HG03520 (cell line): Measurements from ENCODE around the gene GRAMD2A.
A peak's percentile ranks its signal among the peaks of the same experiment; 100 is the strongest.

Experiments used
- ATAC-seq: cut with Tn5 transposase; IDR thresholded peaks from one replicate; pipeline ENCODE4 v1.9.1; 2021; ENCODE audit warnings: mild to moderate bottlenecking, moderate library complexity; ENCODE audit not compliant: unreplicated experiment

GRAMD2A gene

DNA sequence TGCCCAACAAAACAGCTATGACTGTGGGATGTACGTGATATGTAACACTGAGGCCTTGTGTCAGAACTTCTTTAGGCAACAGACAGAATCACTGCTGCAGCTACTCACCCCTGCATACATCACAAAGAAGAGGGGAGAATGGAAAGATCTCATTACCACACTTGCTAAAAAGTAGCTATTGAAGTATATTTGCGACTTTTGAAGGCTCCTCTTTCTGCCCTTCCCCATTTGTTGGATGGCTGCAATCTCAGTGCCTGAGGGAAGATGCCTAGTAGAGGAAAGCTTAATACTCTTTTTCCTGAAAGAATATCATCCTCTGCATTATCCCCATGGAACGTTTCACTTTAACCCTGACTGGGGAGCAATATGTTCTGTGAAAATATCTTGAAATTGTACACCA, 57.5 kb downstream of the GRAMD2A start:
- no peak for ATAC-seq

DNA sequence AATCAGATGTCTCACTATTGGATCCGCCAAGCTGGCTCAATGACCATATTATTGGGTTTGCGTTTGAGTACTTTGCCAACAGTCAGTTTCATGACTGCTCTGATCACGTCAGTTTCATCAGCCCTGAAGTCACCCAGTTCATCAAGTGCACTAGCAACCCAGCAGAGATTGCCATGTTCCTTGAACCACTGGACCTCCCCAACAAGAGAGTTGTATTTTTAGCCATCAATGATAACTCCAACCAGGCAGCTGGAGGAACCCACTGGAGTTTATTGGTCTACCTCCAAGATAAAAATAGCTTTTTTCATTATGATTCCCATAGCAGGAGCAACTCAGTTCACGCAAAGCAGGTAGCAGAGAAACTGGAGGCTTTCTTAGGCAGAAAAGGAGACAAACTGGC, 57.9 kb downstream of the GRAMD2A start:
- no peak for ATAC-seq

DNA sequence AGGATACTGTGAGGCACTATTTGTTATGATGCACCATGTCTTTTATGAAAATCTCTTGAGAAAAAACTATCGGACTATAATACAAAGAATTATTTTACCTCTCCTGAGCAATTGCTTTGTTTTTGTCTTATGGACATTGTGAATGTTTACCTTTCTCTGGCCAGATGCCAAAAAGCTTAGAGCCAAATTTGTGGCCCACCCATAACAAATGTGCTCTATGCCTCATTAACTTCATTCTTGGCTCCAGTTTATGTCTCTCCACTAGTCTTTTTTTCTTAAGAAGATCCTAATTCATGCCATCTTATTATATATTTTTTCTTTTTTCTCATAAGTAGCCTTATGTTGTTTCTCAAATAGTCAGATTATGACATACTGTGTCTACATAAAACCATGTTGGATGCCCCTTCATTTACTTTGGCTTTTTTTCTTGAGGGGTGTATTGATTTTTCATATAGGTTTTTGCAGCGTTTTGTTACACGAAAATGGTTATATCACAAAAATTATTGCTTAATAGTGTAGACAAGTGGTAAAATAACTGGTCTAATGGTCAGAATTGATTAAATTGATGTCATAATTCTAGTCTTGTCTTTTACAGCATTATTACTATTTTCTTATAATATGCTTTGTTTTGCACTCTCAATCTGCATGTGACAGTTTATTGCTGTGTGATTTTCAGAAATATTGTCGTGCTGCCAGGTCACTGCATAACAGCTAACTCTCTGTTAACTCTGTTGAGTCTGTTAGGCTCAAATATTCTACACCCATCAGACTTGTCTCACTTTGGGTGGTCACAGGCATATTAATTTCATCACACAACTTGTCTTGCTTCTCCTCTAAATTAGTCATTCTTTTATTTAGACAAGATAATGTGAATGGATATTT, 61.2 kb downstream of the GRAMD2A start:
- no peak for ATAC-seq

DNA sequence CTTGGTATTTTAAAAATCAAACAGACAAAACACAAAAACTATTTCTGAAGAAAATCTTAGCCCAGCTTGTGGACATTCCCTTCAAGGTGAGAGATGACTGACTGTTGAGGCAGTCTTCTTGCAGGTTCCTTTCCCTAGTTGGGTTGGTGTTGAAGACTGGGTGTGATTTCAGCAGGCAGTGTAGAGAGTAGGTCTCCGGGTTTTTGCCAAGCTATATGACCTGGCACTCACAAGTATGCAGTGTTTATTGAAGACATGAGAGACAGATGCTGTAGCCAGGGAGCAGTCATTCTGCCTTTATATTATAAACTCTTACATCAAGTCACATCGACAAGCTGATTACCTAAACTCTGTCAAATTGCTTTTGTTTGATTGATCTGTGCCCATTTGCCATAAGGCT, 61.9 kb downstream of the GRAMD2A start:
- no peak for ATAC-seq

DNA sequence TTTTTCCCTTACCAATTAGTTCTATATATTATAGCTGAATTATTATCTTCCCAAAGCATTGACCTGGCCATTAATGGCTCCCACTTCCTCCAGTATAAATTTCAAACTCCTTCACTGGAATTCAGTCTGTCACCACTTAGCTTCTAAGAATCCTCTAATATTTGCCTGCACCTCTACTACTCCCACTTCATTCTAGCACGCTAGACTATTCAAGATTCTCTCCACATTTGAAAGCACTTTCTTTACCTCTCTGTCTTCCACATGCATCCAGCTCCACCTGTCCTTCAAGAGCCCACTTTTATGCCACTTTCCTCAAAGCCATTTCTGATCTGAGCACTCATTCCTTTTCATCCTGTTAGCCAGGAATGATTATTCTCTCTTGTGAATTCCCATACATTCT, 64.4 kb downstream of the GRAMD2A start:
- ATAC-seq, result no peak

DNA sequence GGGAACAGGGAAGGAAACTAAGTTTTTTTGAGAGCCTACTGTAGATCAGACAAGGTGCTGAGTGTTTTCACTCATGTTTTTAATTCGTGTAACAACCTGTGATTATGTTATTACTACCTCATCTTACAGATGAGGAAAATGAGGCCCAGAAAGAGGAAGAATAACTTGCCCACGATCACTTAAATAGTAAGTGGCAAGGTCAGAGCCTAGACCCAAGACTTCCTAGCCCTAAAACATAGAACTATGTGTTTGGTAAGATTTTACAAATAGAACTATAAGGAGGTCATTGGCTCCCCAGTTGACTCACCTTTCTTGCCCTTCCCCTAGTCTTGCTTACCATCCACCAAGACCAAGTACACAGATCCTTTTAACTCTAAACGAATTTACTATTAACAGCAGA, 65.7 kb downstream of the GRAMD2A start:
- ATAC-seq, result no peak

DNA sequence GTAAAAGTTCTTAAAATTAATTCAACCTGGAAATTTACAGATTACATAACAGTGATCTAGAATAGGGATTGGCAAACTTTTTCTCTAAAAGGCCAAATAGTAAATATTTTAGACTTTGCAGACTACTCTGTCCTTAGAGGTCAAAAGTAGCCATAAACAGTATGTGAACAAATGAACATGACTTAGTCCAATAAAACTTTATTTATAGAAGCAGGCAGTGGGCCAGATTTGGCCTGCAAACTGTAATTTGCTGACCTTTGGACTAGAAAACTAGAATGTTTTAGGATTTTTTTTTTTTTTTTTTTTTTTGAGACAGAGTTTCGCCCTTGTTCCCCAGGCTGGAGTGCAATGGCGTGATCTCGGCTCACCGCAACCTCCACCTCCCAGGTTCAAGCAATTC, 67.3 kb downstream of the GRAMD2A start:
- ATAC-seq, result no peak

DNA sequence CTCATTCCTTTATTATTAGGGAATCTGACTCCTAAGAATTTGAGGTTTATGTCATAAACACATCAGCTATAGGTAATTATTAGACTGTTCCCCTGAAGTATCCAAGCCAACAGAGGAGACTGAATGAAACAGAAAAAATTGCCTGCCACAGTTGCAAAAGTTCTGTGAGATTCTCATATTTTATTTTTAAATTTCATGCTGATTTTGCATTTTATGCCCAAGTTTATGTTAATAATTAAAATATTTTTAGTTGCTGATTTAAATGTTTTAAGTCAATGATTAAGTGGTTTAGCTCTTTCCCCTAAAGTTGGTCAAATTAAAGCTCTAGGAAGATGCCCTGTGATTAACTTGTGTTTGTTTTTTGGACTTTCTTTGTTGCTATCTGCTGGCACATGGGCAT, 69.2 kb downstream of the GRAMD2A start:
- no peak for ATAC-seq

DNA sequence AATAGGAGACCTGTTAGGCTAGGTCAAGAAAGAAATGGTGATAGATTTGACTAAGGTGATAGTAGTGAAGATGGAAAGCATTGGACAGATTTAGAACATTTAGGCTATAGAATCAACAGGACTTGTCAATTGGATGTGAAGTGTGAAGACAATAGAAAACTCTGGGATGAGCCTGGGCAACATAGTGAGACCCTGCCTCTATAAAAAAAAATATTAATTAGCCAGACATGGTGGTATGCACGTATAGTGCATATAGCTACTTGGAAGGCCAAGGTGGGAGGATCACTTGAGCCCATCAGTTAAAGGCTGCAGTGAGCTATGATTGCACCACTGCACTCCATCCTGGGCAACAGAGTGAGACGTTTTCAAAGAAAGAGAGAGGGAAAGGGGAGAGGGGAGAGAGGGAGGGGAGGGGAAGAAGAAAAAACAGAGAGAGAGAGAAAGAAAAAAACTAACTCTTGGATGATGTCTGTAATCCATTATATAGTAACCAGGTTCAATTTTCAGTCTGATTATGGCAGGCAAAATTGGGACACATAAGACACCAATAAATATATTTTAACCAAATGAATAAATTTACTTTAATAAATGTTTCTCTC, 69.8 kb downstream of the GRAMD2A start:
- no peak for ATAC-seq

DNA sequence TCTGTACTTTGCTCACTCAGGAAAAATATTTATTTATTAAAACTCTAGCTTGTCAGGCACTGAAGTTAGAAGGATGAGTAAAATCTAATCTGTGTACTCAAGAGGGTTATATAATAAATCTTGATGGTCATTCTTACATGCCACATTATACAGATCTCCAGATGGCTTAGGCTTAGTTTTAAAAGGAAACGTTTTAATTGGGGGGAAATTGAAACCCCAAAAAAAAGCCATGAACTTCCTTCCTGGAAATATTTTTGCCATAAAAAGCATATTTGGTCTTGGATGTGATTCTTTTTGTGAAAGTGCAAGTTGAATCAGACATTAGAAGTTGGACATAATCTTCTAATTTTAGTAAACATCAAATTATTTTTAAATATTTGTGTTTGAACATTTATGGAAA, 73.4 kb downstream of the GRAMD2A start:
- ATAC-seq, result no peak

DNA sequence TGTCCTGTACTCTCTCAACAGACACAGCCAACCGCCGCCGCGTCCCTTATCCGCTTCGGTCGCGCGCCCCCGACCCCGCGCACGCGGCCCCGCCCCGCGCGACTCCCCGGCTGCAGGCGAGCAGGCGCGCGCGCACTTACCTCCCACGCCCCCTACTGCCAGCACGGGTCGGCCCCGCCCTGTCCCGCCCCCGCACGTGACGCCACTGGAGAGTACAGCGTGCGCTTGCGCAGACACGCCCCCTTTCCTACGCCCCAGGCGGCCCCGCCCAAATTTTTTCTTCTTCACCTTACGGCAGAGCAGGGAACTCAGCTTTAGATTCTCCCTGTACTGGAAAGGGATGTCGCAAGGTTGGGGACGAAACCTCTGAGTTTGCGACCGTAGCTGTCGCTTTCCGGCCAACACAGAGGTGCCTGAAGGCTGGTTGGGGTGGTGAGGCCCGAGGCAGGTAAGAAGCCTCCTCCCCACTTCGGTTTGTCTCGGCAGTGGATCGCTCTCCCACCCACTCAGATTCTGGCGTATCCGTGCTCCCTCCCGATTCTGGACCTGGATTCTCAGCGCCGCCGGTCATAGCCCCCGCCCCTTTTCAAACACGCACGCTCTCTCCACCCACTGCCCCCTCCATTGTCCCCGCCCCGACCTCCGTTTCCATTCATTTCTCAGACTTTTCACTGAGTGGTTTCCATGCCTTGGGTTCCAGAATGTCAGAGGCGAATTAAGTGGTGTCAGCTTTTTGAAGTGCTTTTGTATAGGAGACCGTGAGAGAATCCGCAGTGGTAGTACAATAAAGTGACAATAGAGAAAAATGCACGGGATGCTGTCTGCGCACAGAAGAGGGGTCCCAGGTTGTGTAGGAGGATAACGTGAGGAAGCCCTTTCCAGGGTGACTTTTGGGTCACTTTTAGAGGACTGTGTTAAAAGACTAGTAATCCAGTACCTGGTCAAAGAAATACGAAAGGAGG, 79.3 kb downstream of the GRAMD2A start, which contains the start of the genes MYO9A and SENP8:
Gene MYO9A, minus strand, starts transcription at position 134 of the 962 bp plus-strand sequence. CDS start 71,587 bp downstream, outside the sequence.
Gene SENP8, plus strand, starts transcription at position 387 of the 962 bp plus-strand sequence. CDS start 21,221 bp downstream, outside the sequence.
- peak; percentile 56 for ATAC-seq

DNA sequence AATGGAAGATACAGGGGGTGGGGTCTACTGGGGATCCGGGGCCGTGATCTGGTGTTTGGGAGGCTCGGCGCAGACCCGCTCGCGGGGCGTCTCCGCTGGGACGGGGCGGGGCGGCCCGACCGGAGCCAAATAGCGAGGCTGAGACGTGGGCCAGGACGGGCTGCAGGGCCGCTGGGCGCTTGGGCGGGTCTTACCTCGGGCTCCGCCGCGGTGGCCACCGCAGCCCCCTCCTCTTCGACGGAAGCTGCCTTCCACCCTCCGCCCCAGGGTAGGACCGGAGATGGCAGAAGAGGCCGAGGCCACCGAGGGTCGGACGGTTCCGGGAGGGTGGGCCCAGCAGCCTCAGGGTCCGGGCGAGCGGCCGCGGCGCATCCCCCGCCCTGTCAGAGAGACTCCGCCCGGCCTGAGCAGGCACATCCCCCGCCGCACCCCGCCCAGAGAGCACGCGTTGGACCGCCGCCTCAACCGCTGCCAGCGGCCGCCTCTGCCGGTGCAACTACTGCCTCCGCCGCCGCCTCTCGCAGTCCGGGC, 80.0 kb downstream of the GRAMD2A start:
- peak; percentile 57 for ATAC-seq

DNA sequence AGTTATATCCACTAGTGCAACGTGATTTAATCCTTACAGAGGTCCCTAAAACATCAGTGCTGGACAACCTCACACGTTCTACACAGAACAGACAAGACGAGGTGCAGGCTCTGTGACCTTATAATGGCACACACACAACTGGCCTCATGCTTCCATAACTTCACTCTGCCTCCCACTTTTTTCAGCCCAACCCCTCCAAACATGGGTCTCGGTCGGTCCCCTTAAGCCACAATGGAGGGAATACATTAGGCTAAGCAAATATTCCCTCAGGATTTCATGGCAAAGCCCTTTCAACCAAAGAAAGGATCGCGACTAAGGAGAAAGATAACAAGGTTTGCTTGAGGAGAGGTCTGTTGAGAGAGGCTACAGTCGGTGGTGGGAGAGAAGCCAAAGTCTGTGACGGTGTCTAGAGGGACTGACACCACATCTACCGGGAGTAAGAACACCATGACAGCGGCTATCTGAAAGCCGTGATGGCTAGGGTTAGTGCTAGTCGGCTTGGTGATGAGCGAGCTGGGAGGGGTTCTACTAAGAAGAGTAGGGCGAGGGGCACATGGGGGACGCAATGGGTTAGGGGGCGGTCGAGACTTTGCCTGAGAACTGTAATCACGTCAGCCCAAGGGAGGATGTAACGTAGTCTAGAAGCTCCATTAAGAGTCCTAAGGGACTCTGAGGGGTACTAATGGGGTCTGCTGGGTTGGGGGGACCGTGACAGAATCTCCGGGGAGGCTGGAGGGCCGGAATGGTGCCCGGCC, 80.7 kb downstream of the GRAMD2A start:
- ATAC-seq, result no peak

DNA sequence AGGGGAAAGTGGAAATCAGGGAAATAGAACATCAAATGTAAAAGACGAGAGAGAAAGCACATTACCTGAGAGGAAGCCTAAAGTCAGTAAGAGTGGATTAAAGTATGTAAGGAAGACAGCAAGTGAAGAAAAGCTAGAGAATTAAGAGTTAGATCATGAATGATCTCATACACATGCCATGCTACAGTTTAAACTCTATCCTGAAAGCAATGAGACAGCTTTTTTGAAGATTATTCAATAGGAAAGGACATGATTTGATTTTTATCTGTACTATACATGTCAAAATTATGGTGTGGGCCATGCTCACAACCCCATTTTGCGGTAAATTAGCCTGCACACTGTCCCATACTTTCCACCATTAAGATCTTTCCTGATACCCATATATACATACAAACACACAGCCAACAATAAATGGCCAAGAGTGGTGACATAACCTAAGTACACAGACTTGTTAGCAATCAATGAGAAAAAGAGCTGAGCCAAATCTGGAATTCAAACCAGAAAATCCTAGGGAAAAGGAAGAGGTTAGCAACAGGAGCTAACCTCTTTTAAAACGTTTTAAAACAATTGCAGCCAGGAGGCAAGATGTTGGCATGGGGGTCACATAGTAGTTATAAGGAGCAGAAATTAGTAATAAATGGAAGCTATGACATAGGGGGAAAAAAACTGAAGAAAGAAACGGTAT, 84.1 kb downstream of the GRAMD2A start:
- ATAC-seq, result no peak

DNA sequence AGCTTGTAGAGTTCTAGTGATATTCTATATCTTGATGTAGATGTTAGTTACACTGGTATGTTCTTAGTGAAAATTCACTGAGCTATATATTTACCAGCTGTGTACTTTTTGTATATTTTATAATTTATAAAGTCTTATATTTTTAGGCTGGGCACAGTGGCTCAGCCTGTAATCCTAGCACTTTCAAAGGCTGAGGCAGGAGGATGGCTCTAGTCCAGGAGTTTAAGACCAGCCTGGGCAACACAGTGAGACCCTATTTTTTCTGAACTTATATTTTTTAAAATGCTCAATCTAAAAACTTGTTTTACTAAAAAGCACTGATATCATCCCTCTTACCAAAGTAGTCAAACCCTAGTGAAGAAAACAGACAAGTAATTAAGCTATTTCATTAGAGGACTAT, 84.8 kb downstream of the GRAMD2A start:
- no peak for ATAC-seq

DNA sequence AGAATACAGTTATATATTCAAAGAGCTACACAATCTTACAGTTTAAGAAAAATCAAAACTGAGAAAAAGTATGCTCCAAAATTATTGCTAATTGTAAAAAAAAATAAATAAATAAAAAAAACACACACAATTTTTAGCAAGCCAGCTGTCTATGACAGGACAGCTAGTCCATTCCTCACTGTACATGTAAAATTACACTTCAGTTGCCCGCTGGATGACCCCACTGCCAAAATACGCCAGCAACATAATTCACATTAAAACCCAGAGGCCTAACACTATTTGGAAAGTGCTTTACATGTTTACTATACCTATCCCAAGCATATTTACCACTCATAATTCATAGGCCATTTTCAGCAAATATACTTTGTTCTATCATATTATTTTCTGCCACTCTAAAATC, 85.5 kb downstream of the GRAMD2A start:
- no peak for ATAC-seq

DNA sequence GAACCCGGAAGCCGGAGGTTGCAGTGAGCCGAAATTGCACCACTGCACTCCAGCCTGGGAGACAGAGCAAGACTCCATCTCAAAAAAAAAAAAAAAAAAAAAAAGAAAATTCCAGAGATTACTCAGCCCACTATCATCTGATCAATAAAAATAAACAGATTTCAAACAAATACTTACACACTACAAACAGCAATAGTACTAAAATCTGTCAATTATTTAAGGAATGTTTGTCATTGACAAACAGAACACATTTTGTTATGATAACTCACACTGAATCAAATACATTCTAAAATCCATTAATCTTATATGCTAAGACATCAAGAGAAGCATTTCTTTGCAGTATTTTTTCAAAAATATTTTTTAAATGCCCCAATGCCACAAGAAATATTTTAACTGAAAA, 87.2 kb downstream of the GRAMD2A start:
- ATAC-seq, result no peak
